Stimulated activated CD4-positive, alpha-beta T cell treated with anti-CD3 and anti-CD28 coated beads, Interleukin-15, amount 100 ng/mL, for 1 hour (primary cell): Measurements from ENCODE around the gene BLTP3A.

ENCODE experiments used
- DNase-seq, 2 donors: peaks; one replicate each; pipeline ENCODE4 v3.0.0-alpha.2; 2020; ENCODE audit warnings: low read depth in 1 of 2, low spot score in 1 of 2

The BLTP3A gene

GRCh38 chr6:34819571-34820480 is 27.9 kb downstream of the BLTP3A start:
- no peak for DNase-seq

DNA sequence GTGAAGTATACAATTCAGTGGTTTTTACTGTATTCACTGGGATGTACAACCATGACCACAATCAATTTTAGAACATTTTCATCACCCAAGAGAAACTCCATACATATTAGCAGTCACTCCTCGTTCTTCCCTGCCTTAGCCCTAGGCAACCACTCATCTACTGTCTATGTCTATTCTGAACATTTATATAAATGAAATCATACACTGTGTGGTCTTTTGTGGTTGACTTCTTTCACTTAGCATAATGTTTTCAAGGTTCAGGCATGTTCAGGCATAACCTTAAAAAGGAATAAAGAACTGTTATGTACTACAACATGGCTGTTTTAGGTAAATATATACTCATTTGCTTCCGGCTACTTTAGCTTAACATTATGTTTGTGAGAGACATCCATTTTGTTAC is 37.3 kb downstream of the BLTP3A start:
- no peak for DNase-seq

- no peak for DNase-seq
Measured at GRCh38 chr6:34832942-34833341, 41.1 kb downstream of the BLTP3A start.

DNA sequence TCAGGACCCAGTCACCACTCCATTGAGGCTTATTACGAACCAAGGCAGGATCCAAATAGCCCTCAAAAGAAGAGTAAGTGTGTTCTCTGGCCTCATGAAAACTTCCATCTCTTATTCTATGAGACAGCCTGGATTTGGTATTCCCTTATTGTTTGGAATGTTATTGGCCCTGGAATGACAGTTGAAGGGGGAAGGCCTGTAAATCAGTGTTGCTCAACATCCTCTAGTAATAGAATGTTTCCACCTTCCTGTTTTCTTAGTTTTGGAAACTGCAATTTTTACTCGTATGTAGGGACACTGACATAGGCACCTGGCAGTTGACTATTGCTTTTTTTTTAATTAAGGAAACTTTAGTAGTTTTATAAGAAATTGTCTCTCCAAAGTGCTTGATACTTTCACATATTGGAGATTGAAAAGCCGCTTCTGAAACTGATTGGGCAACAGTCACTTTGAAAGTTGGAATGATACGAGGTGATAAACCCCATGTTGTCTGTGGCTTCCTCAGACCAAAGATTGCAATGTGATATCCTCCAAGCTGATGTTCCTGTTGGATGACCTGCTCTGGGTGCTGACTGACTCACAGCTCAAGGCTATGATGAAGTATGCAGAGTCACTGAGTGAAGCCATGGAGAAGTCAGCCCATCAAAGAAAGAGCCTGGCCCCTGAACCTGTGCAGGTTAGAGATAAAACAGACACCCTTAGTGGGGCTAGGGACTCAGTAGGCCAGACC is 43.1 kb downstream of the BLTP3A start:
- DNase-seq = no peak

GRCh38 chr6:34836008-34836407 is 44.1 kb downstream of the BLTP3A start:
- DNase-seq = no peak

DNA sequence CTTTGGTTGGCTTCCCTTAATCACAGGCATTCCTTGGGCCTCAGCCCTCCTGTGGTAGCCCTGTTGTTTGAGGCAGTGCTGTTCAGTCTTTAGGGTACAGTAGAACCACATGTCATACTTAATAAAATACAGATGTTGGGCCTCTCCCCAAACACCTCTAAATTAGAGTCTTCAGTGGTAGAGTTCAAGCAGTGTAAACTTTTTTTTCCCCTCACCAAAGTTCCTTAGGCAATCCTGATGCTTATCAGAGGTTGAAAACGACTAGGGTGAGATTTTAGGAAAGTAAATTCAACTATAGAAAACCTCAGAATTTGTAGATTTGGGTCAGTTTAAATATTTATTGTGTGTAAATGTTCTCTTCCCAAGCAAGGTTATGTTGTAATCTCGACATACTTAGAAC is 44.6 kb downstream of the BLTP3A start:
- DNase-seq = no peak

- DNase-seq = no peak
Measured at GRCh38 chr6:34837528-34837927, 45.6 kb downstream of the BLTP3A start.

DNA sequence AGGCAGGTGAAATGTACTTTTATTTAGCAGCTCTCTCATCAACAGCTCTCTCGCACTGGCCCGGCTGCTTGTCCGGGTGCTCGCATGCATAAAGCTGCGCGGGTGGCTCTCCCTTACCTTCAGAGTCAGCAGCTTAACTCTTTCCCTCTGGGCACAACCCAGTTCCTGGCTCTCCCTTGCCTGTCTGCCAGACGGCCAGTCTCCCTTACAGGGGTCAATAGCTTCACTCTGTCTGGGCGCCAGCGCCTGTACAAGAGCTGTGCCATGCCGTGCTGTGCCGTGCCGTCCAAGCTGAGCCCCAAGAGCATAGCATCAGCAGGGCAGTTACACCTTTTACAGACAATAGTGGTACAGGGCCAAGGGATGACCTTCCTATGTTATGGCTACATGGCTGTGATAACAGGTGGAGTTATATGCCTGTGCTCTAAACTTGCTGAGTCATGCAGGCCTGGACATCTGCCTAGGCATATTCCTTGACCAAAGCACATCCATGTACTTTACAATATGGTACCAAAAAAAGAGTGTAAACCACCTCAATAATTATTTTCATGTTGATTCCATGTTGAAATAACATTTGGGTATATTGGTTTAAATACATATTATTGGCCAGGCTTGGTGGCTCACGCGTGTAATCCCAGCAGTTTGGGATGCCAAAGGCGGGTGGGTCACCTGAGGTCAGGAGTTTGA is 47.9 kb downstream of the BLTP3A start:
- no peak for DNase-seq
